C4-2B (cell line): ENCODE data around the gene FAM210A.

Experiments used
- ZFX ChIP-seq: fragments of 450-650 bp; IDR thresholded peaks from 2 replicates; pipeline ENCODE4 v1.6.1; 2017
- TF ChIP-seq, protein P1 (sequence below): fragments of 450-650 bp; conservative IDR thresholded peaks from 2 replicates; pipeline ENCODE4 v1.5.1; 2017; ENCODE audit warnings: mild to moderate bottlenecking

DNA sequence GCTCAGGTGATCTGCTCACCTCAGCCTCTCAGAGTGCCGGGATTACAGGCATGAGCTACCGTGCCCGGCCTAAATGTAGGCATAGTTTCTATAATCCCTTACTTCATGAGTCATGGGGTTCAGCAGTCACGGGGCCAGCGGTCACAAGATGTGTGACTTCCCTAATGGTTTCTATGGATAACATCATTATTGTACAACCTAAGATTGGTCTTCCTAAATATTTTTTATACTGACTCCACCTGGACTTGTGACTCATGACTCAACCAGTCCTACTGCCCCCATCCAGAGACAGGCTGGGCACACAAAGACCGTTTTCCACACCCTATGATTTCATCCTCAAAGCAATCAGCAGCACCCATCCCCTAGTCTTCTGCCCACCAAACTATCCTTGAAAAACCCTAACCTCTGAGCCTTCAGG, 15.9 kb downstream of the FAM210A start:
- TF ChIP-seq, protein P1, sequence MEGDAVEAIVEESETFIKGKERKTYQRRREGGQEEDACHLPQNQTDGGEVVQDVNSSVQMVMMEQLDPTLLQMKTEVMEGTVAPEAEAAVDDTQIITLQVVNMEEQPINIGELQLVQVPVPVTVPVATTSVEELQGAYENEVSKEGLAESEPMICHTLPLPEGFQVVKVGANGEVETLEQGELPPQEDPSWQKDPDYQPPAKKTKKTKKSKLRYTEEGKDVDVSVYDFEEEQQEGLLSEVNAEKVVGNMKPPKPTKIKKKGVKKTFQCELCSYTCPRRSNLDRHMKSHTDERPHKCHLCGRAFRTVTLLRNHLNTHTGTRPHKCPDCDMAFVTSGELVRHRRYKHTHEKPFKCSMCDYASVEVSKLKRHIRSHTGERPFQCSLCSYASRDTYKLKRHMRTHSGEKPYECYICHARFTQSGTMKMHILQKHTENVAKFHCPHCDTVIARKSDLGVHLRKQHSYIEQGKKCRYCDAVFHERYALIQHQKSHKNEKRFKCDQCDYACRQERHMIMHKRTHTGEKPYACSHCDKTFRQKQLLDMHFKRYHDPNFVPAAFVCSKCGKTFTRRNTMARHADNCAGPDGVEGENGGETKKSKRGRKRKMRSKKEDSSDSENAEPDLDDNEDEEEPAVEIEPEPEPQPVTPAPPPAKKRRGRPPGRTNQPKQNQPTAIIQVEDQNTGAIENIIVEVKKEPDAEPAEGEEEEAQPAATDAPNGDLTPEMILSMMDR, result no peak
- no peak for TF ChIP-seq ZFX
